Body of pancreas (tissue), 4 donors: Measurements from ENCODE around the gene TMEM39A. TPM values are rescaled to one million over a fixed set of nuclear protein-coding genes. Genes with fewer than 3 reads are reported as not detected.

Experiments
- ATAC-seq: fragments of 150-250 bp; one replicate; pipeline ENCODE4 v1.9.1; 2016
- DNase-seq, 4 donors: peaks; one replicate each; pipeline ENCODE4 v3.0.0-alpha.2; 2019
- H3K27ac ChIP-seq, 4 donors: fragments of 200-600 bp; sonication (generic); 1 replicate in 3 of 4; 2 replicates in 1 of 4; pipeline versions ENCODE4 v1.5.1 to v1.6.1; 2016 to 2019; ENCODE audit warnings: mild to moderate bottlenecking in 1 of 4, mixed read lengths in 1 of 4, moderate library complexity in 1 of 4
- H3K27me3 ChIP-seq, 2 donors: fragments of 200-600 bp; sonication (generic); one replicate each; pipeline ENCODE4 v1.6.0; 2016; ENCODE audit warnings: mild to moderate bottlenecking in 1 of 2
- H3K36me3 ChIP-seq, 2 donors: fragments of 200-600 bp; sonication (generic); replicated peaks in 1 of 2; 2 replicates each; pipeline ENCODE4 v1.5.1; 2016; ENCODE audit warnings: low read depth in 2 of 2; ENCODE audit not compliant: insufficient read depth in 1 of 2
- H3K4me1 ChIP-seq: fragments of 200-600 bp; sonication (generic); one replicate; pipeline ENCODE4 v1.6.0; 2016
- H3K4me3 ChIP-seq, 2 donors: fragments of 200-600 bp; sonication (generic); 1 replicate in 1 of 2; 2 replicates in 1 of 2; pipeline ENCODE4 v1.5.1; 2016 to 2019
- H3K9me3 ChIP-seq, 3 donors: fragments of 200-600 bp; sonication (generic); 1 replicate in 2 of 3; 2 replicates in 1 of 3; pipeline ENCODE4 v1.5.1; 2016
- POLR2A ChIP-seq, 3 donors: fragments of 450-650 bp; IDR thresholded peaks; one replicate each; pipeline ENCODE4 v1.6.1; 2016; ENCODE audit warnings: antibody characterized with exemption in 3 of 3, mild to moderate bottlenecking in 2 of 3
- WGBS, 2 donors: methylation state at CpG; one replicate each; pipeline ENCODE4 v1.1.5; 2017; 5-methylcytosine and 5-hydroxymethylcytosine counted together
- intact Hi-C: fragments of 100-400 bp; cut with DNase I; formaldehyde crosslinking; loops from one replicate; pipeline ENCODE4 v1.15.1; 2023
- total RNA-seq, 2 donors: library from RNA; depleted of rRNA; stranded (reverse); fragments of >200 nt; gene quantifications; one replicate each; pipeline ENCODE4 v1.1.0, GENCODE V29; 2016
- TF ChIP-seq, protein P1 (sequence below), 7 experiments: fragments of 450-650 bp in 4 of 7; fragments of 200-600 bp in 3 of 7; sonication (generic) in 3 of 7; IDR thresholded peaks; one replicate each; pipeline ENCODE4 v1.5.1; 2016 to 2019; ENCODE audit warnings: antibody characterized with exemption in 7 of 7

Gene TMEM39A
- total RNA-seq, 2 donors from 2014 or later = 50.1 to 85.4 TPM

DNA sequence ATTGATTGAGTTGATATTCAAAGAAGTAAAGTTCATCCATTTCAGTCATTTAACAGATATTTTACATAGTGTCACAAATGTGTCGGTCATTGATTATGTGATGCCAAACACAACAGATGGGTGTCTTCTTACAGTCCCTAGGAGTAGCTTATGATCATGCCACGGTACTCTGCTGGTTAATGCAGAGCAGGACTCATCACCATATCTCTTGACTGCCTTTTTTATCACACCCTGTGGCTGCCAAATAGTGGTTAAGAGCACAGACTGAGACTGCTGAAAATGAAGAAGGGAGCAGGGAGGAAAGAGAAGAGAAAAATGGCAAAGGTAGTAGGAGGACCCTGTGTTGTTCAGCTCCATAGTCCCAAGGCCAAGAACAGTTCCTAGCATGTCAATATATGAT is 22.1 kb upstream of the TMEM39A start:
- DNase-seq (no peak), ATAC-seq (no peak)
- WGBS, 2 donors = 92% methylated on average over 2 of the region's 2 CpGs
- no peak overlapping the region for H3K27ac ChIP-seq
- TF ChIP-seq, protein P1, sequence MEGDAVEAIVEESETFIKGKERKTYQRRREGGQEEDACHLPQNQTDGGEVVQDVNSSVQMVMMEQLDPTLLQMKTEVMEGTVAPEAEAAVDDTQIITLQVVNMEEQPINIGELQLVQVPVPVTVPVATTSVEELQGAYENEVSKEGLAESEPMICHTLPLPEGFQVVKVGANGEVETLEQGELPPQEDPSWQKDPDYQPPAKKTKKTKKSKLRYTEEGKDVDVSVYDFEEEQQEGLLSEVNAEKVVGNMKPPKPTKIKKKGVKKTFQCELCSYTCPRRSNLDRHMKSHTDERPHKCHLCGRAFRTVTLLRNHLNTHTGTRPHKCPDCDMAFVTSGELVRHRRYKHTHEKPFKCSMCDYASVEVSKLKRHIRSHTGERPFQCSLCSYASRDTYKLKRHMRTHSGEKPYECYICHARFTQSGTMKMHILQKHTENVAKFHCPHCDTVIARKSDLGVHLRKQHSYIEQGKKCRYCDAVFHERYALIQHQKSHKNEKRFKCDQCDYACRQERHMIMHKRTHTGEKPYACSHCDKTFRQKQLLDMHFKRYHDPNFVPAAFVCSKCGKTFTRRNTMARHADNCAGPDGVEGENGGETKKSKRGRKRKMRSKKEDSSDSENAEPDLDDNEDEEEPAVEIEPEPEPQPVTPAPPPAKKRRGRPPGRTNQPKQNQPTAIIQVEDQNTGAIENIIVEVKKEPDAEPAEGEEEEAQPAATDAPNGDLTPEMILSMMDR (IDR thresholded peaks at IDR 0.05) = no peak
- TF ChIP-seq POLR2A (IDR thresholded peaks at IDR 0.05) = no peak
- H3K36me3 ChIP-seq = peaks cover 0 to 6% of the 10 kb centered on the region in 2 donors
- intact Hi-C loops = no loop called here
- no peaks in the 10 kb centered on the region for H3K9me3 ChIP-seq
- no peak overlapping the region for H3K4me3 ChIP-seq
- no peaks in the 10 kb centered on the region for H3K4me1 ChIP-seq
- H3K27me3 ChIP-seq = no peaks in the 10 kb centered on the region

DNA sequence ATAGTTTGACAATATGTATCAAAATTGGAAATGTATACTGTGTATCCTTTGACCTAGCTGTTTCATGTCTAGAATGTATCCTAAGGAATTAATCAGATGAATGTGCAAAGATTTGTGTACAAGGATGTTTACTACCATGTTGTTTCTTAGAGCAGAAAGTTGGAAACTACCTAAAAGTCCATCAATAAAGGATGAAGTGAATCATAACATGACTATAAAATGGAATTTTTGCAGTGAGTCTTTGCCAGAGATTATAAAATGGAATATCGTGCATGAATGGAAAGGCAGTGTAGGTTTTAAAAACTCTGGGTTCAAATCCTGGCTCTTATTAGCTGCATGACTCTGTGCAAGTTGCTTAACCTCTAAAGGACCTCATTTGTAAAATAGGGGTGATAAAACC is 19.7 kb upstream of the TMEM39A start:
- no peak overlapping the region for H3K27ac ChIP-seq
- 92 to 95% methylated on average over 1 of the region's 1 CpG for WGBS, 2 donors
- ATAC-seq (no peak), DNase-seq (no peak)
- TF ChIP-seq POLR2A (IDR thresholded peaks at IDR 0.05) = no peak
- TF ChIP-seq, protein P1 (IDR thresholded peaks at IDR 0.05) = no peak
- H3K4me3 ChIP-seq = no peak overlapping the region
- no peaks in the 10 kb centered on the region for H3K27me3 ChIP-seq
- H3K9me3 ChIP-seq = no peaks in the 10 kb centered on the region
- H3K36me3 ChIP-seq = peaks cover 0 to 6% of the 10 kb centered on the region in 2 donors
- intact Hi-C loops = no loop called here
- H3K4me1 ChIP-seq = no peaks in the 10 kb centered on the region

DNA sequence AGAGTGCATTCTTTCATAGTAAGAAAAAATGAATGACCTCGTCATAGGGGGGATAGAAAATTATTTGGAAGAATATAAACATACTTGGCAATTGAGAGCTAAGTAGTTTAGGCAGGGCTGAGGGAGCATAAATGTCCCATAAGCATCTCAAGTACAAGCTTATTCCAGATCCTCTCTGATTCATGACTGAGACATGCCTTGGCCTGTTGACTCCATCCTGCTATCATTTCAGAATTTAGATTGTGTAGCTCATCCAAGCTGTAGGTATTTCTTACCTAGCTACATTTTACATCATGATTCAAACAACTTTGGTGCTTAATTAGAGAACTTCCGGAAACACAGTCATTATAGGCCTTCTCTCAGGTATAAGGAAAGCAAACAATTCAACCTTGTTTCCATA is 17.7 kb upstream of the TMEM39A start:
- 92 to 98% methylated on average over 2 of the region's 2 CpGs for WGBS, 2 donors
- DNase-seq = no peak
- TF ChIP-seq POLR2A (IDR thresholded peaks at IDR 0.05) = no peak
- TF ChIP-seq, protein P1 (IDR thresholded peaks at IDR 0.05) = no peak
- Histone ChIP-seq H3K36me3 (peaks cover 0 to 6% of the 10 kb centered on the region in 2 donors), H3K4me1 (no peaks in the 10 kb centered on the region), H3K4me3 (no peak overlapping the region), H3K27me3 (no peaks in the 10 kb centered on the region), H3K27ac (no peak overlapping the region), H3K9me3 (no peaks in the 10 kb centered on the region)
- intact Hi-C loops = no loop called here
- no peak for ATAC-seq

DNA sequence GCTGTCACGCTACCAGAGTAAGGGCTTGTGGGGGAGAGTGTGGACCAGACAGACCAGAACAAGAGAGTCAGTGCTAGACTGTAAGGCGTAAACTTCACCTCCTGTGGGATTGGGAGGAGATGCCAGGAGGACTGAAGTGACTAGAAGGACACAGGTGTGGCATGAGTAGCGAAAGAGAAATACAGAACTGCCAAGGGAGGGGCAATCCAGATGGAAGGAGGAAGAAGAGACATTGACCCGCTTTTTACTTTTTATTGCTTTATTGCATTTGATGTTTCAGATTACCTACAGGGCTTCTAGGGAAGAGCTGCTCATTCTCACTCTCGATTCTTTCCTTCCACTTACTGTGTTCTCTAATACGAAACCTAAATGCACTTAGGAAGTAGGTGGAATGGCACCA is 7.5 kb upstream of the TMEM39A start:
- Histone ChIP-seq H3K27me3 (no peaks in the 10 kb centered on the region), H3K27ac (no peak overlapping the region), H3K4me1 (peaks cover 20% of the 10 kb centered on the region), H3K9me3 (no peaks in the 10 kb centered on the region), H3K4me3 (no peak overlapping the region), H3K36me3 (no peaks in the 10 kb centered on the region)
- 96% methylated on average over 6 of the region's 6 CpGs for WGBS, 2 donors
- intact Hi-C loops = no loop called here
- ATAC-seq = no peak
- no peak for TF ChIP-seq POLR2A (IDR thresholded peaks at IDR 0.05)
- TF ChIP-seq, protein P1 (IDR thresholded peaks at IDR 0.05) = no peak
- DNase-seq = no peak

DNA sequence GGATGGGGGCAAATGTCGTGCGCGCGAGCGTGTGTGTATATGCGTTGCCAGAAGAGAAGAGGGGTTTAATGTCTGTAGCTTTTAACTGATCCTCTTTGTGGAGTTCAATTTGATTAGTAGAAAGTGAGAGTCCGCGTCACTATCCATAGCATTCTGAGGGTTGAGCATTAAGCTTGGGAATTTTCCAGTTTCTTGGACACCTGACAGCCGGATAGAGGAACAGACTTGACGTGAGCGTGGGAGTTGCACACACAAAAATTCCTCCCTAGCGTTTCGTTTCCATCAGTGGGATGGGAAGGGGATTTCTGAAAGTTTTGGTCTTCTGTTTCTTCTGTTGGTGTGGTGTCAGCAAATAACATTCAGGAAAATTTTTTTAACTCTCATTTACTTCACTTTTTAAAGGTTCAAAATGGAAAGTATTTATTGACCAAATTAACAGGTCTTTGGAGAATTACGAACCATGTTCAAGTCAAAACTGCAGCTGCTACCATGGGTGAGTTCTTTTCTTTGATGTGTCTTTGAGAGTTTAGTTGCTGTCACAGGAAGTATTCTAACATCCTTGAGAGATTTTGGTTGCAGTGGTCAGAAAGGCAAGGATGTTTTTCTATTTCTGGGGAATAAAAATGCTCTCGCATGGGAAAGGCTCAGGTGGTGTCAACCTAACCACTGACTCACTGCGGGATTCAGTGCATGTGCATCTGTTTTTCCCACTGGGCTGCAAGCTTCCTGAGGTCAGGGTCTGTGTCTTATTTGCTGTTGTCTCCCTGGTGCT is 6.2 kb upstream of the TMEM39A start:
- ATAC-seq = no peak
- WGBS, 2 donors = 8% methylated on average over 15 to 16 of the region's 16 CpGs
- H3K36me3 ChIP-seq = no peaks in the 10 kb centered on the region

More for the DNA sequence above, 6.2 kb upstream of the TMEM39A start:
- Histone ChIP-seq H3K9me3 (no peaks in the 10 kb centered on the region), H3K27me3 (no peaks in the 10 kb centered on the region), H3K4me1 (peaks cover 20% of the 10 kb centered on the region), H3K27ac (peak overlapping the region; percentile 22 to 84 (median 71)), H3K4me3 (peak overlapping the region; percentile 86 to 97)
- no peak for DNase-seq
- intact Hi-C loops = no loop called here
- no peak for TF ChIP-seq POLR2A (IDR thresholded peaks at IDR 0.05)
- TF ChIP-seq, protein P1 (IDR thresholded peaks at IDR 0.05) = no peak
